NCI-H460 (cell line): ENCODE measurements around the gene MYO7A. TPM values are rescaled to one million over a fixed set of nuclear protein-coding genes. Genes with fewer than 3 reads are reported as not detected.
A peak's percentile ranks its signal among the peaks of the same experiment; 100 is the strongest.
"Not testable (repeated sequence)": the region's sequence is repeated elsewhere in the genome, so short reads cannot be mapped to it uniquely, and the experiment has no call there.

Experiments
- DNase-seq: peaks from one replicate; pipeline ENCODE4 v3.0.0-alpha.2; 2016; ENCODE audit warnings: low read depth; ENCODE audit errors: extremely low read depth
- total RNA-seq: library from RNA; depleted of rRNA; stranded (reverse); fragments of >200 nt; shearing (Covaris generic); gene quantifications from 2 replicates; pipeline ENCODE4 v1.2.3, GENCODE V29; 2014

The MYO7A gene
- total RNA-seq, 1 experiment from 2014 or later, result 0.10 TPM

GRCh38 chr11:77092382-77092781, 35.7 kb upstream of the MYO7A start:
- no peak for DNase-seq

DNA sequence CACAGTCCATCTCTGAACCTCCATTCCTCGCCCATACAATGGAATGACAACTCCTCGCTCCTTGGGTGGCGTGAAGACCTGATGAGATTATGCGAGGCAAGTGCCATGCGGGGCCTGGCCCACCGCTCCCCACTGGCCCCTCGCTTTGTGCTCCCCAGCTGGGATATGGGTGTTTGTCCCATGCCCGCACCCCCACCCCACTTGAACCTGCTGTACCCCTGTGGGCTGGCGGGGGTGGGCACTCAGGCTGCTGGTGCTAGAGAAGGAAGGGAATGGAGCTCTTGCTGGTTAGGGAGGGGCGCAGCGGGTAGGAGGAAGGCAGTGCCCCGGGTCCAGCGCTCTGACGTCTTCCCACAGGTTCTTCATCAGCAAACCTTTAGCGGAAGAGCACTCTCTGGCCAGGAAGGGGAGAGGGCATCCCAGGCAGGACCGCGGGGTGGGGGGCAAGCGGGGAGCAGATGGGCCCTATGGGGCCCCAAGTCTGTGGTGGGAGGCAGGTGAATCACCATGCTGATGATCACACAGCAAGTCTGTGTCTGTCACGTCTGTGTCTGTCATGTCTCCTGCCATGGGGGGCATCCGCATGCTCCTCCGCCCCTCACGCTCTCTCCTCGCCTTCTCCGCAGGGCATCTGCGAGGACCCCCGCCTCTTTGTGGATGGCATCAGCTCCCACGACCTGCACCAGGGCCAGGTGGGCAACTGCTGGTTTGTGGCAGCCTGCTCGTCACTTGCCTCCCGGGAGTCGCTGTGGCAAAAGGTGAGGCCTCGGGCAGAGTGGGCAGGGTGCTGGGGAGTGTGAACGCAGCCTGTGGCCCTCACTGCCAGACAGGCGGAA, 34.8 kb upstream of the MYO7A start:
- DNase-seq, result no peak

DNA sequence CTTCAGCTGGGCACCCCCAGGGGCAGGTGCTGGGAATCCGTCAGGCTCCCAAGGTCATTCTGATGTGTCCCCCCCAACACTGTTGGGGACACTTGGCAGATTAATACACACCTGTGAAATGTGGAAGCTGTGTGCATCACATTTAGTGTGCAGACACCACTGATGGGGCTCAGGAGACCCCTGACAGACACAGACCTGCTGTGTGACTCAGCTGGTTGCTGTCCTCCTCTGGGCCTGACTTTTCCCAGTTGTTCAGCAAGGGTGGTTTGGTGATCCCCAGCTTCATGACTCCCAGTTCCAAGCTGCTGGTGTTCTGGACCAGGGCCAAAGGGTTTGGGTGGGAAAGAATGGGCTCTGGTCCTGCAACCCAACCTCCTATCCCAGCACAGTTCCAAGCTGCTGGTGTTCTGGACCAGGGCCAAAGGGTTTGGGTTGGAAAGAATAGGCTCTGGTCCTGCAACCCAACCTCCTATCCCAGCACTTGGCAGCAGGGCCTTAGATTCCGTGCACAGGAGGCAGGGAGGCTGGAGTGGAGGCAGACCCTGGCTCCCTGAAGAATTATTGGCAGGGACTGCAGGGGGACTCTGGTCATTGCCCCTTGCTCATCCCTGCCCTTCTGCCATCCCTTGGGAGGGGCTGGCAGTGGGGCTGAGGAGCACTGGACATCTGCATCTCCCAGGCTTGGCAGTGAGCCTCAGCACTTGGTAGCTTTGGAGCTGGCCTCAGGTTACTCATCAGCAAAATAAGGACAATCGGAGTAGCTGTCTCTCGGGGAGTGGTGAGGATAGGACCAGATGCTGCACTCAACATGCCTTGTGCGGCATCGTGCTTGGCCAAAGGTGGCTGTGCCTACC, 33.8 kb upstream of the MYO7A start:
- DNase-seq, result no peak

- DNase-seq, result no peak
These were observed 33.1 kb upstream of the MYO7A start for GRCh38 chr11:77094841-77095365.

DNA sequence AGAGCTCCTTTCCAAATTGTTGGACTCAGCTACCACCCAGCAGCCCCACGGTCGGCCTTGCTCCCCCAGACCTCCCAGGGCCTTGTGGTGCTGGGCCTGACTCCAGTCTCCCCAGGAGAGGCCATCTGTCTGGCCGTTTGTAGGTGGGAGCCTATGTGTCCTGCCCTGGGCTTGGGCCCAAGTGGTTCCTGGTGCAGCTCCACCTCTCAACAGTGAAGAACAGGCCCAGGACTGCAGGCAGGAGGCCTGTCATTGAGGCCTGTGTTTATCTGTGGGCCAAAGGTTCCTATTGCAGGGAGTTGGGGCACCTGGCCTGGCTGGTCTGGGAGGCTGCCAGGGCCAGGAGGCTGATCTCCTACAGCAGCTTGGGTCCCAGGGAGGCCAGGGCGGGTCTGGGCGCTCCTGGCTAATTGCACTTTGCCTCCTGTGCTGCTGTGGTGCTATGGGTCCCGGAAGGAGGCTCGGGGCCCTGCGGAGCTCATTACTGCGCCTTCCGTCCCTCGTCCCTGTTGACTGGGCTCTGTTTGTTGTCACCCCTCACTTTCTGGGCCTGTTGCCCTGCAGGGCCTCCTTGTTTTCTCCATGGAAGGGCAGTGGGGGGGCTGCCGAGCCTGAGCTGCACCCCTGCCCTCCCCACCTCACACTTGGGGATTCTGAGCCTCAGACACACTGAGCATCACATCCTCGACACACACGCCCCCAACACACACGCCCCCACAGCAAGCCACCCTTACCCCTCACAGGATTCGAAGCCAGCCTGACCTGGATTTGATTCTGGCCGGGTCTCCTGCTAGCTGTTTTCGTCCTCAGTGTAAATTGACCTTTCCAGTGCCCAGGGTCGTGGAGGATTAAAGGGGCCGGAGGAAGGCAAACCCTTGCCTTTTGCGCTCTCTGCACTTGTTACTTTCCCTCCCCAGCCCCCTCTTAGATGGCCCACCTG, 32.2 kb upstream of the MYO7A start:
- DNase-seq, result no peak

DNA sequence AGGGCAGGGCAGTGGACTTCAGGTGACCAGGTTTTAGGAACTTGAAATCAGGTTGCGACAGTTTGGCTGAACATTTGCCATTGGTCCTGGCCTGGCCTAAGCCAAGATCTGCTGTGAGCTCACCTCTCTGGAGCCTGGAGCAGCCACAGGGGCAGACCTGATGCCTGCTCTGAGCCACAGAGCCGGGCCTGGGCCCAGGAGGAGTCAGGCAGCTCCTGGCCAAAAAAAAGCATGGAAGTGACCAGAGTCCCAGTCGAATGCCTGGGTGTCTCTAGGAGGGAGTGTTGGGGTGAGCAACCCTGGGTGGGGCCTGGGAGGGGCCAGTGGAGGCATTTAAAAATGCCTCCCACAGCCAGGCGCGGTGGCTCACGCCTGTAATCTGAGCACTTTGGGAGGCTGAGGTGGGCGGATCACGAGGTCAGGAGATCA, 31.4 kb upstream of the MYO7A start:
- DNase-seq, result no peak

DNA sequence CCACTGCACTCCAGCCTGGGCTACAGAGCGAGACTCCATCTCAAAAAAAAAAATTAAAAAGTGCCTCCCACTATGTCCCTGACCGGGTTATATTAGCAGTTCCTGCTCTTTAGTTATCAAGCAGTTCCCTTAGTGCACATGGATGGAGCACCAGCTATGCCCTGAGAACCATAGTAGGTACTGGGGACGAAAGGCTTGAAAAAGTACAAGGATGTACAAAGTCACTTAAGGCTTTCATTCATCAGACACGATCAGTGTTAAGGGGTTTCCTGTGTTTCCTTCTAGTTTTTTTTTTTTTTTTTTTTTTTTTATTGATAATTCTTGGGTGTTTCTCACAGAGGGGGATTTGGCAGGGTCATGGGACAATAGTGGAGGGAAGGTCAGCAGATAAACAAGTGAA, 30.9 kb upstream of the MYO7A start:
- not testable (repeated sequence) for DNase-seq

- no peak for DNase-seq
These were observed 27.6 kb upstream of the MYO7A start for GRCh38 chr11:77100166-77101042.

DNA sequence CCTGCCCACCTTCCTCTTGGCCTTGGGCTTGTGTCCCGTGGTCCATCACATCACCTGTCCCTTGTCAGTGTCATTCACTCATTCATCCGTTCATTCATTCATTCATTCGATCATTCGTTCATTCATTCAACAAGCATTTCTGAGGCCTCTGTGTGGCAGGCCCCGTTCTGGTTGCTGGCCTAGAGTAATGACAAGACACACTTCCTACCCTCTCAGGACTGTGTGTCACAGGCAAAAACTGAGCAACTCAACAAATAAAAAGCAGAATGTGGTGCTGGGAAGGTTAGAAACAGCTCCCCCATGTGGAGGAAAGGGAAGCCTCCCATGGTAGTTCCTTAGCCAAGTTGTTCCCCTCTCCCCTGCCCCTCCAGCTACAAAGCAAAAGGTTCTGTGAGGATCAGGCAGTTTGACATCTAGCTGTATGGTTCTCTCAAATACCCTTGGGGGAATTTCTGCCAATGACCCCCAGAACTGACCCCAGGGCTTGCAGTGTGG, 27.0 kb upstream of the MYO7A start:
- DNase-seq, result peak; percentile 8

- DNase-seq, result no peak
These were observed 25.5 kb upstream of the MYO7A start, which contains the start of gene OMP for GRCh38 chr11:77102246-77103210. Gene OMP (plus strand): TSS chr11:77102840. CDS start chr11:77102840, 0 bp downstream.

GRCh38 chr11:77103319-77103718, 24.7 kb upstream of the MYO7A start:
- DNase-seq, result no peak

DNA sequence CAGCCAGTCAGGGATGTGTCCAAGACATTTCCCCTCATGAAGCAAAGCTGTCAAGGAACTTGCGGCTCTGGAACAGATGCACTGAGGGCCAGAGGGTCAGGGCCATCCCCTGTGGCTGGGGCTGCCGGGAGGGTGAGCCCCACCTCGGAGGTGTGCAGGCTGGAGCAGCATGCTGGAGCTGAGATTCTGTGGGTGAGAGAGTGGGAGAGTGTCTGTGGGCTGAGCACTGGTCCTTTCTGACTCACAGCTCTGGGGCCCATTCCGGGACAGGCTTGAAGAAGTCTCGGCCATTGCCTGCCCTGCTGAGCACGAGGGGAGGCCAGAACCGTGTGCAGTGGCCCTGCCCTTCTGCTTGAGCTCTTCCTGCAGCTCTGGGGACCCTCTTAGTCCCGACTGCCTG, 23.3 kb upstream of the MYO7A start:
- DNase-seq, result no peak

- no peak for DNase-seq
These were observed 21.7 kb upstream of the MYO7A start for GRCh38 chr11:77106321-77106720.

DNA sequence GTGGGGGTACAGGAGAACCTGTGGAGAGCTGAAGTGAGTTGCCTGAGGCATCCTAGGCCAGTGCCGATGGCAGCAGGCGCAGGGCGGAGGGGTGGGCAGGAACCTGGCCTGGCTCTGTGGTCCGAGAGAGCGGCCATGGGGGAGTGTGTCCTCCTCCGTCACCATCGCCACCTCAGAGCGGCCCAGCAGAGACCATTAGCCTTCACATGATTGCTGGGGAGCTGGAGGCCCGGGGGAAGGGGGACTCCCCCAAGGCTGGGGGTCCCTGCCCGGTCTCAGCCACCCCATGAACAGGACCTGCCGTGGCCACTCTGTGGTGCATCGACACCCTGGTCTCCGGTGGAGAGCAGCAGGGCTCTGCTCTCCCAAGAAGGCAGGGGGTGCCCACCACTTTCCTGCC, 21.3 kb upstream of the MYO7A start:
- DNase-seq, result no peak

- no peak for DNase-seq
These were observed 20.1 kb upstream of the MYO7A start for GRCh38 chr11:77107950-77108349.

DNA sequence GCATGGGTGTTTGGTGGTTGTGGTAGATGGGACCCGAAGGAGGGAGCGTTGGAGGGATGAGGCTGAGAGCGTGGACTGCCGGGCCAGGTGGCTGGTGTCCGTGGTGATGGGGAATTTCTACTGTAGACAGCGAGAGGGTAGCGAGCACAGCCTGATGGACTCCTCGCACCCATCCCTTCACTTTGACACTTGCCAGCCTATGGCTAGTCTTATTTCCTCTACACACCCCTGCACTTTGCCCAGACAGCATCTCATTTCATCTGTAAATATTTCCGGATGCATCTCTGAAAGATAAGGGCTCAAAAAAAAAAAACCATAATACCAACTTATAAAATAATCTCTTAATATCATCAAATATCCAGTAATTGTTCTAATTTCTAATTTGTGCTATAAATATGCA, 19.6 kb upstream of the MYO7A start:
- no peak for DNase-seq

GRCh38 chr11:77109236-77110019, 18.6 kb upstream of the MYO7A start:
- DNase-seq, result no peak
